ENCODE data around the gene PUM2. TPM values are rescaled to one million over a fixed set of nuclear protein-coding genes. Genes with fewer than 3 reads are reported as not detected.
A peak's percentile ranks its signal among the peaks of the same experiment; 100 is the strongest.

PUM2 gene
- total and polyA plus RNA-seq, 8 donors: 86.4 to 129 (median 118) TPM

GRCh38 chr2:20307311-20307710 is 43.3 kb downstream of the PUM2 start:
- Histone ChIP-seq H3K9me3 (no peaks in the 10 kb centered on the region), H3K27ac (no peak overlapping the region), H3K36me3 (peaks cover 0 to 86% of the 10 kb centered on the region in 2 donors), H3K27me3 (no peaks in the 10 kb centered on the region), H3K4me1 (no peaks in the 10 kb centered on the region), H3K4me3 (no peak overlapping the region)
- DNase-seq (no peak), ATAC-seq (no peak)
- intact Hi-C loops (cut with DNase I): no loop called here
- TF ChIP-seq, protein P1, sequence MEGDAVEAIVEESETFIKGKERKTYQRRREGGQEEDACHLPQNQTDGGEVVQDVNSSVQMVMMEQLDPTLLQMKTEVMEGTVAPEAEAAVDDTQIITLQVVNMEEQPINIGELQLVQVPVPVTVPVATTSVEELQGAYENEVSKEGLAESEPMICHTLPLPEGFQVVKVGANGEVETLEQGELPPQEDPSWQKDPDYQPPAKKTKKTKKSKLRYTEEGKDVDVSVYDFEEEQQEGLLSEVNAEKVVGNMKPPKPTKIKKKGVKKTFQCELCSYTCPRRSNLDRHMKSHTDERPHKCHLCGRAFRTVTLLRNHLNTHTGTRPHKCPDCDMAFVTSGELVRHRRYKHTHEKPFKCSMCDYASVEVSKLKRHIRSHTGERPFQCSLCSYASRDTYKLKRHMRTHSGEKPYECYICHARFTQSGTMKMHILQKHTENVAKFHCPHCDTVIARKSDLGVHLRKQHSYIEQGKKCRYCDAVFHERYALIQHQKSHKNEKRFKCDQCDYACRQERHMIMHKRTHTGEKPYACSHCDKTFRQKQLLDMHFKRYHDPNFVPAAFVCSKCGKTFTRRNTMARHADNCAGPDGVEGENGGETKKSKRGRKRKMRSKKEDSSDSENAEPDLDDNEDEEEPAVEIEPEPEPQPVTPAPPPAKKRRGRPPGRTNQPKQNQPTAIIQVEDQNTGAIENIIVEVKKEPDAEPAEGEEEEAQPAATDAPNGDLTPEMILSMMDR (IDR thresholded peaks at IDR 0.05): no peak

DNA sequence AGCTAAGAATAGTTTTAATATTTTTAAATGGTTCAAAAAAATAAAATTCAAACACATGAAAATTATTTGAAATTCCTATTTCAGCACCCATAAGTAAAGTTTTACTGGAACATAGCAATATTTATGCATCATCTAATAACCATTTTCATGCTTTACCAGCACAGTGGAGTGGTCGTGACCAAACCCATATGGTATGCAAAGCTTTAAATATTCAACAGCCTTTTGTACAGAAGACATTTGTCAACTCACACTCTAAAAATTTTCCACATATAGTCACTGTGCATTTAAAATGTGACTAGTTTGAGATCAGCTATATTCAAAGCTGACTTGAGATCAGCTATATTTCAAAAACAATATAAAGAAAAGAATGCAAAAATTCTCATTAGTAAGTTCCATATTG is 46.2 kb downstream of the PUM2 start:
- TF ChIP-seq, protein P1 (IDR thresholded peaks at IDR 0.05): no peak
- H3K27me3 ChIP-seq: no peaks in the 10 kb centered on the region
- intact Hi-C loops (cut with DNase I): no loop called here
- ATAC-seq (no peak), DNase-seq (peak in 2 of 4 donors; percentile 82 to 85)
- H3K9me3 ChIP-seq: no peaks in the 10 kb centered on the region
- H3K27ac ChIP-seq: no peak overlapping the region
- no peak overlapping the region for H3K4me3 ChIP-seq
- H3K4me1 ChIP-seq: no peaks in the 10 kb centered on the region
- H3K36me3 ChIP-seq: peaks cover 0 to 76% of the 10 kb centered on the region in 2 donors

DNA sequence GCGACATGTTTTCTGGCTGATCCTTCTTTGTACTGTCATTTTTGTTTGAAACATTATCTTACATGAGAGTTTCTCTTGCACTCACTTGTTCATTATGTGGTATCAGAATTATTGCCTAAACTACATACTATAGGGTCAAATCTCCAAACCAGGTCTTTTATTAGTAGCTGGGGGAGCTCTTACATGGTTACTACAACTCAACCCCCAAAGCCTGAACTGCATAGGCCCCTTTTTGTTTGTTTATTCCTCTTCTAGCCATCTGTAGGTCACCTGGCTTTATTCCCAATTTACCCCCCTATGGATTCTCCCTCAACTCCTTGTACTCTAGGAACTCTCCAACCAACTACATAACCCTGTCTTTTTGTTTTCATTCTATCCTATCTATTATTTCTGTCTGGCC is 46.7 kb downstream of the PUM2 start:
- ATAC-seq (no peak), DNase-seq (peak in 2 of 4 donors; percentile 28 to 39)
- no peak overlapping the region for H3K27ac ChIP-seq
- no peaks in the 10 kb centered on the region for H3K27me3 ChIP-seq
- H3K36me3 ChIP-seq: peaks cover 0 to 79% of the 10 kb centered on the region in 2 donors
- intact Hi-C loops (cut with DNase I): no loop called here
- TF ChIP-seq, protein P1 (IDR thresholded peaks at IDR 0.05): no peak
- H3K4me3 ChIP-seq: no peak overlapping the region
- H3K9me3 ChIP-seq: no peaks in the 10 kb centered on the region
- no peaks in the 10 kb centered on the region for H3K4me1 ChIP-seq

DNA sequence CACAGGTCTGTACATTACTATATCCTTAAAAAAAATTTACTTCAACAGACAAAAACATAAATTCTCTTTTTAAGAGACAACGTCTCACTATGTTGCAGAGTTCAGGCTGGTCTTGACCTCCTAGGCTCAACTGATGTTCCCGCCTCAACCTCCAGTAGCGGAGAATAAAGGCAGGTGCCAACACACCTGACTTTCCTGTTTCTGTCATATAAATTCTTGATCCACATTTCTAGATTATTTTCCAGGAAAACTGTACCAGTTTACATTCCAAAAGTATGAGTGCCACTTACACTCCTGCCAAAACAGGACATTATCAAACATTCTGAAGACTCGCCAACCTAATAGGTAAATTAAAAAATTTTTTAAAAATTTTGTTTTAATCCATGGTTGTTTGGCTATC is 48.6 kb downstream of the PUM2 start:
- H3K27me3 ChIP-seq: no peaks in the 10 kb centered on the region
- H3K4me3 ChIP-seq: no peak overlapping the region
- no peaks in the 10 kb centered on the region for H3K4me1 ChIP-seq
- DNase-seq: no peak
- intact Hi-C loops (cut with DNase I): no loop called here
- TF ChIP-seq, protein P1 (IDR thresholded peaks at IDR 0.05): no peak
- H3K27ac ChIP-seq: no peak overlapping the region
- ATAC-seq: no peak
- peaks cover 0 to 78% of the 10 kb centered on the region in 2 donors for H3K36me3 ChIP-seq
- H3K9me3 ChIP-seq: no peaks in the 10 kb centered on the region

DNA sequence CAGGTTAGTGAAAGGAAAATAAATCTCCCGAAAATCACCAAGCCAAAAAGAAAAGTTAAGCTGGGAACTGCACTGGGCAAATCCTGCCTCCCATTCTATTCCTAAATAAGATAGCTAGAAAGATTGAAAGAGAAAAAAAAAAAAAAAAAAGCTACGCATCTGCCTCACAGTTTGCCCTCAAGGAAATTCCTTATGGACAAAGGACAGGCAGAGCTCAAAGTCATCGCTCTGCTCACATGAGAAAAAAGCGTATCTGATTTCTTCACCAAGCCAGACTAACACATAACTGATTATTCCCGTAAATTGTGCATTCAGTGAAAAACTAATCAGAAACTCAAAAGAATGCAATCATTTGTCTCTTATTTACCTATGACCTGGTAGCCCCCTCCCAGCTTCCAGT is 50.0 kb downstream of the PUM2 start:
- no peaks in the 10 kb centered on the region for H3K9me3 ChIP-seq

More for the DNA sequence above, 50.0 kb downstream of the PUM2 start:
- Histone ChIP-seq H3K4me1 (no peaks in the 10 kb centered on the region), H3K27me3 (no peaks in the 10 kb centered on the region), H3K4me3 (no peak overlapping the region), H3K27ac (no peak overlapping the region), H3K36me3 (peaks cover 0 to 78% of the 10 kb centered on the region in 2 donors)
- TF ChIP-seq, protein P1 (IDR thresholded peaks at IDR 0.05): no peak
- intact Hi-C loops (cut with DNase I): no loop called here
- DNase-seq: no peak
- ATAC-seq: no peak
